Measurements from ENCODE around the gene GNA14. TPM values are rescaled to one million over a fixed set of nuclear protein-coding genes. Genes with fewer than 3 reads are reported as not detected.
"Not testable (repeated sequence)": the region's sequence is repeated elsewhere in the genome, so short reads cannot be mapped to it uniquely, and the experiment has no call there.

GNA14 gene
- not detected for total RNA-seq

DNA sequence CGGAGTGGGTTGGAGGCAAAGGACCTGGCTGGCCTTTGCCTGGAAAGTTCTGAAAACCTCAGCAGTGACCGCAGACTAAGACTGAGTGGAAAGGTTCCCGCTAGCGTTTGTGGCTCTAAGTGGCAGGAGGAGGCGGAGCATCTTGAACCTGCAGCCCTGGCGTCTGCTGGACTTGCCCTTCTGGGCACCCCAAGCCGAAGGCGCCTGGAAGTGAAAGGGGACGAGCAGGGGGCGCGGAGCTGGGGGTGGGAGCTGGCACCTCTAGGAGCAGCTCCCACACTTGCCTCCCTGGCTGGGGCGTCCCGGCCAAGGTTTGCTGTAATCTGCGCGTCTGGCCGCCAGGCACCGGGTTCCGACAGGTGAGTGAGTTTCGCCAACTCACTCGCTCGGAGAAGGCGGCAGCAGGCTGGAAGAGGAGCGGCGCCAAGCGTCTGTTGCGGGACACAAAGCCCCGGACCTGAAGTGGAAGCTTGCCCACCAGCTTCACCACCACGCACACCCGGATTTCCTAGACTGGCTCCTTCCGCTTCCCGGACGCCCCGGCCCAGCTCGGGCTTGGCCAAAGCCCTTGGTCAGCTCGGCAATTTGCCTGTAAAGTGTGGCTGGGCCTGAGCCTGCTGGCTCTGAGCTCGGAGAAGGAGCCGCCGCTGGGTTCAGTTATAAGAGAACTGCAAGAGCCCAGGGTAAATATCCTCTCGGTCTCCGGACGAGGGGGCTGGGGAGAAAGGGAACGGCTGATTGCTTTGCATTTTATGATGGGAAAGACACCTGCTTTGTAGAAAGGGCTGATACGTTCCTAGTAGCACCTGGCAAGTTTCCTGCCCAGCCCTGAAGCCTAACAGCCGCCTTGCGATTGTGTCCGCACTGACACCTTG lies at the start of gene GNA14:
GNA14 (minus strand) TSS at position 89 of the 875 bp plus-strand sequence. CDS start 529 bp downstream, outside the sequence.
- POLR2A ChIA-PET = no interaction called here
- Mint-ChIP-seq H3K27ac (no peak within 1 kb of the TSS), H3K9me3 (no peaks in the 10 kb centered on the region), H3K4me1 (peaks cover 5% of the 10 kb centered on the region), H3K27me3 (peaks cover 41% of the 10 kb centered on the region), H3K36me3 (no peaks in the 10 kb centered on the region), H3K4me3 (peak within 1 kb of the TSS; percentile 72)
- ATAC-seq (ENCODE audit: low read depth) = peak; percentile 39
- DNase-seq = no peak

DNA sequence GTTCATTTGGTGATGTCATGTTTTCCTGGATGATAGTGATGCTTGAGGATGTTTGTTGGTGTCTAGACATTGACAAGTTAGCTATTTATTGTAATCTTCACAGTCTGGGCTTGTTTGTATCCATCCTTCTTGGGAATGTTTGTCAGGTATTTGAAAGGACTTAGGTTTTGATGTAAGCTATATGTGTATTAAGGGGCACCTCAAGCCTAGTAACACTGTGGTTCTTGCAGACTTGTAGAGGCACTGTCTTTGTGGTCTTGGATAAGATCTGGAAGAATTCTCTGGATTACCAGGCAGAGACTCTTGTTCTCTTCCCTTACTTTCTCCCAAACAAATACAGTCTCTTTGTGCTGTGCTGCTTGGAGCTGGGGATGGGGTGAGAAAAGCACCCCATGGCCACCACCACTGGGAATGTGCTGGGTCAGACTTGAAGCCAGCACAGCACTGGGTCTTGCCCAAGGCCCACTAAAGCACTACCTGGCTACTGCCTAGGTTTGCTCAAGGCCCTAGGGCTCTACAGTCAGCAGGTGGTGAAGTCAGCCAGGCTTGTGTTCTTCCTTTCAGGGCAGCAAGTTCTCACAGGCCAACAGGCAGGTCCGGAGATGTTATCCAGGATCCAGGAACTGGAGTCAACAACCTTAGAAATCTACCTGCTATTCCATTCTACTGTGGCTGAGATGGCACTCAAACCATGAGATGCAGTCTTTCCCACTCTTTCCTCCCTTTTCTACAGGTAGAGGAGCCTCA lies 49.3 kb upstream of the GNA14 start:
- Mint-ChIP-seq H3K27me3 (peaks cover 28% of the 10 kb centered on the region), H3K27ac (no peak overlapping the region), H3K9me3 (peaks cover 1% of the 10 kb centered on the region), H3K36me3 (no peaks in the 10 kb centered on the region), H3K4me1 (no peaks in the 10 kb centered on the region), H3K4me3 (no peak overlapping the region)
- POLR2A ChIA-PET = no interaction called here
- no peak for DNase-seq
- ATAC-seq (ENCODE audit: low read depth) = no peak

DNA sequence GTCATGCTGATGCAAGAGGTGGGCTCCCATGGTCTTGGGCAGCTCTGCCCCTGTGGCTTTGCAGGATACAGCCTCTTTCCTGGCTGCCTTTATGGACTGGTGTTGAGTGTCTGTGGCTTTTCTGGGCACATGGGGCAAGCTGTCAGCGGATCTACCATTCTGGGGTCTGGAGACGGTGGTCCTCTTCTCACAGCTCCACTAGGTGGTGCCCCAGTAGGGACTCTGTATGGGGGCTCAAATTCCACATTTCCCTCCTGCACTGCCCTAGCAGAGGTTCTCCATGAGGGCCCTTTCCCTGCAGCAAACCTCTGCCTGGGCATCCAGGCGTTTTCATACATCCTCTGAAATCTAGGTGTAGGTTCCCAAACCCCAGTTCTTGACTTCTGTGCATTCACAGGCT lies 42.6 kb upstream of the GNA14 start:
- POLR2A ChIA-PET; ATAC-seq (ENCODE audit: low read depth): not testable (repeated sequence)

DNA sequence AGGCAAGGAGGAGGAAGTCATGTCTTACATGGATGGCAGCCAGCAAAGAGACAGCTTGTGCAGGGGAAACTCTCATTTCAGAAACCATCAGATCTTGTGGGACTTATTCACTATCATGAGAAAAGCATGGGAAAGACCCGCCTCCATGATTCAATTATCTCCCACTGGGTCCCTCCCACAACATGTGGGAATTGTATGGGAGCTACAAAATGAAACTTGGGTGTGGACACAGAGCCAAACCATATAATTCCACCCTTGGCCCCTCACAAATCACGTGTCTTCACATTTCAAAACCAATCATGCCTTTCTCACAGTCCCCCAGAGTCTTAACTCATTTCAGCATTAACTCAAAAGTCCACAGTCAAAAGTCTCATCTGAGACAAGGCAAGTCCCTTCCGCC lies 42.0 kb upstream of the GNA14 start:
- not testable (repeated sequence) for H3K9me3 Mint-ChIP-seq; H3K4me1 Mint-ChIP-seq; H3K36me3 Mint-ChIP-seq; ATAC-seq (ENCODE audit: low read depth); DNase-seq; H3K4me3 Mint-ChIP-seq; H3K27ac Mint-ChIP-seq
- H3K27me3 Mint-ChIP-seq = peaks cover 17% of the 10 kb centered on the region
- POLR2A ChIA-PET = interaction anchor here (0.6 kb wide), 1 partner anchor 291 kb away, joined by 5 read pairs; no protein-coding TSS in a partner anchor

More for the DNA sequence above, 42.6 kb upstream of the GNA14 start:
- H3K4me1 Mint-ChIP-seq, H3K9me3 Mint-ChIP-seq, H3K4me3 Mint-ChIP-seq, DNase-seq, H3K36me3 Mint-ChIP-seq, H3K27ac Mint-ChIP-seq: not testable (repeated sequence)
- H3K27me3 Mint-ChIP-seq = peaks cover 24% of the 10 kb centered on the region

DNA sequence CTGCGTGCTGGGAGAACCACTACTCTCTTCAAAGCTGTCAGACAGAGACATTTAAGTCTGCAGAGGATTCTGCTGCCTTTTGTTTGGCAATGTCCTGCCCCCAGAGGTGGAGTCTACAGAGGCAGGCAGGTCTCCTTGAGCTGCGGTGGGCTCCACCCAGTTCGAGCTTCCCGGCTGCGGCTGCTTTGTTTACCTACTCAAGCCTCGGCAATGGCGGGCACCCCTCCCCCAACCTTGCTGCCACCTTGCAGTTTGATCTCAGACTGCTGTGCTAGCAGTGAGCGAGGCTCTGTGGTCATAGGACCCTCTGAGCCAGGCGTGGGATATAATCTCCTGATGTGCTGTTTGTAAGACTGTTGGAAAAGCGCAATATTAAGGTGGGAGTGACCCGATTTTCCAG lies 39.6 kb upstream of the GNA14 start:
- H3K27me3 Mint-ChIP-seq; DNase-seq; POLR2A ChIA-PET; H3K27ac Mint-ChIP-seq; H3K4me1 Mint-ChIP-seq; H3K4me3 Mint-ChIP-seq; H3K36me3 Mint-ChIP-seq; ATAC-seq (ENCODE audit: low read depth); H3K9me3 Mint-ChIP-seq: not testable (repeated sequence)

DNA sequence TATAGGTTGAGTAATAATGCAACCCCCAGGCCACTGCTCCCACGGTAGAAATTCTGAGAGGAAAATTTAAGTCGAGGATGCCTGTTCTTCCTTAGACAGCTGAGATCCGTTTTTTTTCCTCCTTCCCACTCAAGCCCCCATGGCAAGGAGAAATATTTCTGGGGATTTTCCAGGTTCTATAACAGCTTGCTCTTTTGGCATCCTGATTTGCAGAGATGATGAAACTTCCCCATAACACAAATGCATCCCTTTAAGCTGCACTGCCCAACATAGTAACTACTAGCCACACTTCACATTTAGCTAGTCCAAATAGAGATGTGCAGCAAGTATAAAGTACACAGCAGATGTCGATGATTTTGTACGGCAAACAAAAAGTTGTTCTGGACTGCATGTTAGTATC lies 32.5 kb upstream of the GNA14 start:
- no peaks in the 10 kb centered on the region for H3K36me3 Mint-ChIP-seq
- ATAC-seq (ENCODE audit: low read depth) (no peak), DNase-seq (no peak)

DNA sequence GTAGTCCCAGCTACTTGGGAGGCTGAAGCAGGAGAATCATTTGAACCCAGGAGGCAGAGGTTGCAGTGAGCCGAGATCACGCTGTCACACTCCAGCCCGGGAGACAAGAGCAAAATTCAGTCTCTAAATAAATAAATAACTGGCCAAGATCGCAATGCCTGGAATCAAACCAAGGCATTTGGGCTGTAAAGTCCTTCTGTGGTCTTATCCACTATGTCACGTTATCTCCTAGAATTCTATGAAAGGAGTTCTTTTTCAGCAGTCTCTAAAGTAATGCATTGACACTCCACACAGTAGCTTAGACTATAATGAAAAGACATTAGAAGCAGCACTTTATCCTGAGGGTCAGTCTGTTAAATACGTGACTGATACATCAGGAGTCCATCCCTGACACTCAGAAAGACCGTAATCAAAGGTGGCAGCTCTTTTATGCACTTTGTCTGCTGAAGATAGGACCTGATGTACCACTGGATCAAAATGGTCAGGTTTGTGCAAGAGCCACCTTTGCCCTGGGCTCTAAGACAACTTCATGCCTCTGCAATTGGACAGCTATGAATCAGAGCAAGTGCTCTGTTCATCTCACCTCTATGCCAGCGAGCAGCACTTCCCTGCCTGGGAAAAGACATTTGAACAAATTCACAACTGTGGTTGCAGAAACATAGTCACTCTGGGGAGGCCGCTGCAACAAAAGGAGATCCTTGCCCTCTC lies 31.7 kb upstream of the GNA14 start:
- no peaks in the 10 kb centered on the region for H3K4me1 Mint-ChIP-seq
- no peaks in the 10 kb centered on the region for H3K9me3 Mint-ChIP-seq
- DNase-seq (no peak), ATAC-seq (ENCODE audit: low read depth) (no peak)
- POLR2A ChIA-PET = no interaction called here
- no peak overlapping the region for H3K27ac Mint-ChIP-seq
- no peaks in the 10 kb centered on the region for H3K36me3 Mint-ChIP-seq
- peaks cover 4% of the 10 kb centered on the region for H3K27me3 Mint-ChIP-seq
- H3K4me3 Mint-ChIP-seq = no peak overlapping the region

More for the DNA sequence above, 32.5 kb upstream of the GNA14 start:
- peaks cover 4% of the 10 kb centered on the region for H3K27me3 Mint-ChIP-seq
- H3K9me3 Mint-ChIP-seq = no peaks in the 10 kb centered on the region
- no peak overlapping the region for H3K27ac Mint-ChIP-seq
- no peaks in the 10 kb centered on the region for H3K4me1 Mint-ChIP-seq
- no peak overlapping the region for H3K4me3 Mint-ChIP-seq
- POLR2A ChIA-PET = no interaction called here

DNA sequence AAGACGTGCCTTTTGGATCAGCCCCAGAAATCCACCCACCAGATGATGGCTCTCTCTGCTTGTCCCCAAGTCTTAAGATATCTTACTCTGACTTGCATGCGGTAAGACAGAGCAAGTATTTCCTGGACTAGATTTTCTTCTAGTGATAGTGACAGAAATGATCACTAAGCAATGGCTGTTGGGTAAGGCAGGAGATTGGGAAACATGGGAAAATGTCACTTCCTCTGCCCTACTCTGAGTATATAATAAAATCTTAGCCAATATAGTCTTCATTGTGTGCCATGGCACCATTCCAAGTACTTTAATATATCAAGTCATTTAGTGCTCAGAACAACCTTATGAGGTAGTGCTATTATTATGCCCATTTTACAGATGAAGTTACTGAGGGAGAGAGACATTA lies 31.0 kb upstream of the GNA14 start:
- Mint-ChIP-seq H3K4me1 (no peaks in the 10 kb centered on the region), H3K9me3 (no peaks in the 10 kb centered on the region), H3K36me3 (no peaks in the 10 kb centered on the region), H3K4me3 (no peak overlapping the region), H3K27ac (no peak overlapping the region), H3K27me3 (peaks cover 4% of the 10 kb centered on the region)
- DNase-seq (no peak), ATAC-seq (ENCODE audit: low read depth) (no peak)
- POLR2A ChIA-PET = no interaction called here

DNA sequence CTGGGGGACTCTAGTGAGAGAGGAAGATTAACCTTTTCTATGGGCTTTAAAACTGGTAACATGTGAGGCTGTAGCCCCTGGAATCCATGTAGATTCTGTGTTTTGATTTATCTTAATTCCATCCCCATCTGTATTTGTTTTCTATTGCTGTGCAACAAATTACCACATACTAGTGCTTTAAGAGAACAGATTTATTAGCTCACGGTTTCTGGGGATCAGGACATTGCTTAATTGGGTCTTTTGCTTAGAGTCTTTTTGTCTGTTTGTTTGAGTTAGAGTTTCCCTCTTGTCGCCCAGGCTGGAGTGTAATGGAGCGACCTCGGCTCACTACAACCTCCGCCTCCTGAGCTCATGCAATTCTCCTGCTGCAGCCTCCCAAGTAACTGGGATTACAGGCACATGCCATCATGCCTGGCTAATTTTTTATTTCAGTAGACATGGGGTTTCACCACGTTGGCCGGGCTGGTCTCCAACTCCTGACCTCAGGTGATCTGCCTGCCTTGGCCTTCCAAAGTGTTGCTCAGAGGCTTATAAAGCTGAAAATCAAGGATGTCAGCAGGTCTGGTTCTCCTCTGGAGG lies 29.9 kb upstream of the GNA14 start:
- Mint-ChIP-seq H3K27me3 (peaks cover 2% of the 10 kb centered on the region), H3K36me3 (no peaks in the 10 kb centered on the region), H3K27ac (no peak overlapping the region), H3K4me1 (no peaks in the 10 kb centered on the region), H3K9me3 (no peaks in the 10 kb centered on the region), H3K4me3 (no peak overlapping the region)
- POLR2A ChIA-PET = no interaction called here
- DNase-seq (no peak), ATAC-seq (ENCODE audit: low read depth) (no peak)

DNA sequence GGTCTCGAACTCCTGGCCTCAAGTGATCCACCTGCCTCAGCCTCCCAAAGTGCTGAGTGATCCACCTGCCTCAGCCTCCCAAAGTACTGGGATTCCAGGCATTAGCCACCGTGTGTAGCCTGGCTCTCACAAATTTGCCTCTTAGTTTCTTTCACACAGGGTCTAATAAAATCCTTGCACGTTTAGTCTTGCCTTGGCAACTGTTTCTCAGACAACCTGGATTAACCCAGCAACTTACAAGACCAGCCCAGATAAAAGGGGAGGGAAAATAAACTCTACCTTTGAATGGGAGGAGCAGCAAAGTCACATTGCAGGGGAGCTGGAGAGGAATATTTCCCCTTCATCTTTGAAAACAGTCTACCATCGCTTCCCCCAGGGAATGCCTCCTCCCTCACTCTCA lies 29.3 kb upstream of the GNA14 start:
- H3K27me3 Mint-ChIP-seq = peaks cover 2% of the 10 kb centered on the region
- no peaks in the 10 kb centered on the region for H3K4me1 Mint-ChIP-seq
- ATAC-seq (ENCODE audit: low read depth) = no peak
- DNase-seq = no peak
- no peak overlapping the region for H3K4me3 Mint-ChIP-seq
- H3K9me3 Mint-ChIP-seq = no peaks in the 10 kb centered on the region
- POLR2A ChIA-PET = no interaction called here
- no peaks in the 10 kb centered on the region for H3K36me3 Mint-ChIP-seq
- H3K27ac Mint-ChIP-seq = no peak overlapping the region

DNA sequence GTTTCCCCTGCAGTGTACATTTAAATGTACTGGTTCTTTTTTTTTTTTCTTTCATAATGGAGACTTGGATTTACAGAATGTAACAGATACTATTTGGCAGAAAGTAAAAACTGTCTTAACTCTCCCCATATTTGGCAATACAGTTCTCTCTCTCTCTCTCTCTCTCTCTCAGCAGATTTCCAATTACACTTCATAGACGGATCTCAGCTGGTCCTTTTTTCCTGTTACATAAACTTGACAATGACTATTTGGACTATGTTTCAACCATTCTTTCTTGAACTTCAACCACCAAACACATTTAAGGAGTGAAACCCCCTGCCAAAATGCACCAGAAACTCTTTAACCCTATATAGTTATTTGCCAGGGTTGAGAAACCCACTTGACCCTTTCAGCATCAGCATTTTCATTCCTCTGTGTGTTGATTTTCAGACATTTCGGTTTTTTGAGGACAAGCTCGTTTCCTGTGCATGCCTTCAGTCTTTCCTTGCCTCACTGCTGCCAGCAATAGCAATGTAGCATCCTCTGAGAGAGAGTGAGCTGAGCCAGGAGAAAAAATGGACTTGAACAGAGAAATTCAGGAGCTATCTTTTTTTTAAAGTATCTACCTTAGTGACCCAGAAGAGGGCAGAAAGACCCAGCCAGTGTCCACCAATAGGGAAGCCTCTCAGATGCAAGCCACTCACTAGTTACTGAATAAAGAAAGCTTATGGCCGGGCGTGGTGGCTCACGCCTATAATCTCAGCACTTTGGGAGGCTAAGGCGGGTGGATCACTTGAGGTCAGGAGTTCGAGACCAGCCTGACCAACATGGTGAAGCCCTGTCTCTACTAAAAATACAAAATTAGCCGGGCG lies 26.0 kb upstream of the GNA14 start:
- H3K27me3 Mint-ChIP-seq = peaks cover 4% of the 10 kb centered on the region
- no peaks in the 10 kb centered on the region for H3K4me1 Mint-ChIP-seq
- H3K9me3 Mint-ChIP-seq = no peaks in the 10 kb centered on the region
- POLR2A ChIA-PET = no interaction called here
- no peak for ATAC-seq (ENCODE audit: low read depth)
- no peak overlapping the region for H3K4me3 Mint-ChIP-seq
- no peak overlapping the region for H3K27ac Mint-ChIP-seq
- no peak for DNase-seq
- no peaks in the 10 kb centered on the region for H3K36me3 Mint-ChIP-seq

DNA sequence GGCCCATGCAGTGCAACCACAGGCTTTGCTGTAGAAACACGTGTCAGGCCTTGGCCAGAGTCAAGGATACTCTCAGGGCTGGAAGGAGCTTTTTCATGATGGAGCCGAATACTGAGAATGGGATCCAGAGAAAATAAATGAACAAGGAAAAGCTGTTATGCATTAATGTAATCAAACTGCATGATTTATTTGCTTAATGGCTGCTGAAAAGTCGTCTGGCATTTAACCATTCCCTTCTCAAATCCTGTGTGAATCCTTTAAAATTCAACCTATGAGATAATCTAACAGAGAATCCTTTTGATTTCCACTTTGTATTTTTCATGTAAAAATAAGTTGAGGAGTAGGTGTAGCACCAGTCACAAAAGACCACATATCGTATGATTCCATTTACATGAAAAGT lies 24.1 kb upstream of the GNA14 start:
- POLR2A ChIA-PET = no interaction called here
- H3K4me3 Mint-ChIP-seq = no peak overlapping the region

More for the DNA sequence above, 24.1 kb upstream of the GNA14 start:
- DNase-seq = no peak
- Mint-ChIP-seq H3K9me3 (no peaks in the 10 kb centered on the region), H3K4me1 (no peaks in the 10 kb centered on the region), H3K27me3 (peaks cover 4% of the 10 kb centered on the region), H3K27ac (no peak overlapping the region), H3K36me3 (no peaks in the 10 kb centered on the region)
- no peak for ATAC-seq (ENCODE audit: low read depth)
